ENCODE data around the gene APLP2. TPM values are rescaled to one million over a fixed set of nuclear protein-coding genes. Genes with fewer than 3 reads are reported as not detected.

Gene APLP2
- total RNA-seq, 3 donors from 2014 or later, result 328 to 406 (median 400) TPM

DNA sequence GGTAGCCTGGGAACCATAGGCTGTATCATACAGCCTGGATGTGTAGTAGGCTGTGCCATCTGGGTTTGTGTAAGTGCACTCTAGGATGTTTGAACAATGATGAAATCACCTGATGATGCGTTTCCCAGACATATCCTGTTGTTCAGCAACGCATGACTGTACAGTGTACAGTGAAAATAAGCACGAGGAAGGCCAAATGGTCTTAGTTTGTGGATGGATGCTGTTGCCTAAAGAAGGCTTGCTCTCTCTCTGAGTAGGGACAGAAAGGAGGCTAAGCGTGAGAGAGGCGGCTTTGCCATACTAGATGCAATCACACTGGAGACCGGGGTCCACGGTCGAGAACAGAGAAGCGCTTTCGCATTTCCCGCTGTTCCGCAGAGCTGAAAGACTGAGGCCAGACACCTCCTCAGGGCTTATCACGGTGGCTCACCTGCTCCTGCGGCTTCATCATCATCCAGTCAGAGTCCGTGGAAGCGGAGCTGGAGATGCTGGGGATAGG, 27.6 kb upstream of the APLP2 start:
- peak; percentile 69 for ATAC-seq
- intact Hi-C loops (cut with DNase I, micrococcal nuclease), result no loop called here
- no peaks in the 10 kb centered on the region for H3K36me3 ChIP-seq (ENCODE audit: low read depth)
- no peak overlapping the region for H3K4me3 ChIP-seq
- no peaks in the 10 kb centered on the region for H3K9me3 ChIP-seq
- DNase-seq, result no peak
- no peaks in the 10 kb centered on the region for H3K4me1 ChIP-seq (ENCODE audit: low read depth)
- TF ChIP-seq CTCF (IDR thresholded peaks at IDR 0.05), result no peak

DNA sequence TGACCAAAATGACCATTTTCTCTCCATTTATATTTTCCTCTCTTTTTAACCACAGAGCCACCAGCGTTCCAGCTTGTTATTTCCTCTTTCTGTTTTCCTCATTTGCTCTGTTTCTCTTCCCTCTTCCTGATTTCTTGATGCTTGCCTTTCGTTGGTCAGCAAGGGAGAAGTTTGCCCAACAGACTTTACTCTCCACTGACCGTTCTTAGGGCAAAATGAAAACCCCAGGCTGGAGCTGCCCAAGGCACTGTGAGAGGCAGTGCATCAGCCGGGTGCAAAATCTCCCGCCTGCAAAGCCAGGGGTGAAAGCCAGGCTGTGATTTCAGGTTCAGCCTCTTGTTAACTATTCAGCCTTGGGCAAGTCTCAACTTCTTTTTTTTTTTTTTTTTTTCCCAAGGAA, 26.1 kb upstream of the APLP2 start:
- TF ChIP-seq CTCF (IDR thresholded peaks at IDR 0.05), result no peak

DNA sequence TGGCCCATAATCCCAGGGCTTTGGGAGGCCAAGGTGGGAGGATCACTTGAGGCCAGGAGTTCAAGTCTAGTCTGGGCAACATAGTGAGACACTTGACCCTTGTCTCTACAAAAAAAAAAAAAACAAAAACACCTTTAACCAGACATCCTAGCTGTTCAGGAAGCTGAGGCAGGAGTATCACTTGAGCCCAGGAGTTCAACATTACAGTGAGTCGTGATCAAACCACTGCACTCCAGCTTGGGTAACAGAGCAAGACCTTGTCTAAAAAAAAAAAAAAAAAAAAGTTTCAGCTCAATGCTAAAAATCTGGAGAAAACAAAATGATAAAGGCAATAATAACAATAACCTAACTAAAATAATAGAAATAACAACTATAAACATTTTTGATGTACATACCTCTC, 22.6 kb upstream of the APLP2 start:
- no peak for ATAC-seq
- no peaks in the 10 kb centered on the region for H3K36me3 ChIP-seq (ENCODE audit: low read depth)
- intact Hi-C loops (cut with DNase I, micrococcal nuclease), result no loop called here
- DNase-seq, result no peak
- TF ChIP-seq CTCF (IDR thresholded peaks at IDR 0.05), result no peak
- no peak overlapping the region for H3K4me3 ChIP-seq
- no peaks in the 10 kb centered on the region for H3K4me1 ChIP-seq (ENCODE audit: low read depth)
- no peaks in the 10 kb centered on the region for H3K9me3 ChIP-seq

More for the DNA sequence above, 26.1 kb upstream of the APLP2 start:
- H3K9me3 ChIP-seq, result no peaks in the 10 kb centered on the region
- no peaks in the 10 kb centered on the region for H3K4me1 ChIP-seq (ENCODE audit: low read depth)
- no peak for DNase-seq
- intact Hi-C loops (cut with DNase I, micrococcal nuclease), result no loop called here
- no peaks in the 10 kb centered on the region for H3K36me3 ChIP-seq (ENCODE audit: low read depth)
- ATAC-seq, result peak; percentile 21
- no peak overlapping the region for H3K4me3 ChIP-seq

DNA sequence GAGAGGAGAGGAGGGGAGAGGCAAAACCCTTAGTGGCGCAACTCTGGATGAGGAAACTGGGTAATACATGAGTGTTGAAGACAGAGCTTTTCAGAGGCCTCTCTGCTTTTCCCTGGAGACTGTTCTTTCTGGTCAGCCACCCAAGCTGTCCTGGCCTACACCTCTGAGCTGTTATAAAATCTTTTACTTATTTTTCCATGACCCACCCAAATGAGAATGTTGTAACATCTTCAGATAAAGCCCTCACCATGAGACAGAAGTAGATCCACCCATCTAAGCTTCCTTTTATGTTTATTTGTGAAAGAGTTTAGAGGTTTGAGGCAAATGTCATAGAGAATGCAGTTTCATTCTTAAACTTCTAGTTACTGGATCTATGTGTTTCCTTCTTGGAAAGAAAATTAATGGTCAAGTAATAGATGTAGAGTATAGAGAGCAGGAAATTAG, 20.3 kb upstream of the APLP2 start:
- H3K36me3 ChIP-seq (ENCODE audit: low read depth), result no peaks in the 10 kb centered on the region
- H3K4me3 ChIP-seq, result no peak overlapping the region
- H3K9me3 ChIP-seq, result peaks cover 4% of the 10 kb centered on the region
- no peak for DNase-seq
- intact Hi-C loops (cut with DNase I, micrococcal nuclease), result no loop called here
- TF ChIP-seq CTCF (IDR thresholded peaks at IDR 0.05), result no peak
- H3K4me1 ChIP-seq (ENCODE audit: low read depth), result peaks cover 2% of the 10 kb centered on the region
- ATAC-seq, result no peak

- ATAC-seq, result peak; percentile 45
- no peak for TF ChIP-seq CTCF (IDR thresholded peaks at IDR 0.05)
Observed at GRCh38 chr11:130050257-130050656, 19.4 kb upstream of the APLP2 start.

DNA sequence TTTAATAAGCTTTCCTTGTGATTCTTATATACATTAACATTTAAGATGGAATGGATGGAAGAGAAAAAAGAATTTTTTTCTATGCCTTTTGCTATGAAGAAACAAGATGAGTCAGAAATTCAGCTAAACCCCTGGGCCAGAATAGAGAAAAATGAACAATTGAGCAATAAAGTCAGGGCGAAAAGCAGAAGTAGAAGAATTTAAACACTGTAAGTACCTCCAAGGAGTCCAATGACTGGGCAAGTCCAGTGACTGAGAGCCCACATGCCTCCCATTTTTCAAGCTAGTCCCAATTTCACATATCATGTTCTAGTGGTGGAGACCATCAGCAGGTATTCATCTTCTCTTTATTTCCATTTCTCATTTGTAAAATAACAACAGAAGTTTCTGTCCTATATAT, 18.6 kb upstream of the APLP2 start:
- H3K4me1 ChIP-seq (ENCODE audit: low read depth), result peaks cover 6% of the 10 kb centered on the region
- peaks cover 4% of the 10 kb centered on the region for H3K9me3 ChIP-seq
- no peaks in the 10 kb centered on the region for H3K36me3 ChIP-seq (ENCODE audit: low read depth)
- no peak for TF ChIP-seq CTCF (IDR thresholded peaks at IDR 0.05)
- intact Hi-C loops (cut with DNase I, micrococcal nuclease), result no loop called here
- DNase-seq, result no peak
- peak; percentile 34 for ATAC-seq
- no peak overlapping the region for H3K4me3 ChIP-seq

More at GRCh38 chr11:130050257-130050656, 19.4 kb upstream of the APLP2 start:
- intact Hi-C loops (cut with DNase I, micrococcal nuclease), result no loop called here
- Histone ChIP-seq H3K4me3 (no peak overlapping the region), H3K9me3 (peaks cover 4% of the 10 kb centered on the region), H3K36me3 (ENCODE audit: low read depth) (no peaks in the 10 kb centered on the region), H3K4me1 (ENCODE audit: low read depth) (peaks cover 6% of the 10 kb centered on the region)
- no peak for DNase-seq
